Tibial nerve (tissue), 4 donors: ENCODE results near the gene CCDC160. TPM values are rescaled to one million over a fixed set of nuclear protein-coding genes. Genes with fewer than 3 reads are reported as not detected.

ENCODE experiments used
- DNase-seq, 2 donors: peaks; one replicate each; pipeline ENCODE4 v3.0.0-alpha.2; 2019; ENCODE audit warnings: low spot score in 2 of 2
- H3K27ac ChIP-seq, 4 donors: fragments of 200-600 bp; sonication (generic) in 3 of 4; one replicate each; pipeline ENCODE4 v1.5.1; 2017 to 2019; ENCODE audit warnings: mild to moderate bottlenecking in 1 of 4
- H3K27me3 ChIP-seq, 2 donors: fragments of 200-600 bp; sonication (generic) in 1 of 2; one replicate each; pipeline versions ENCODE4 v1.5.1 to v1.6.0; 2017 to 2019
- H3K36me3 ChIP-seq, 3 donors: fragments of 200-600 bp; sonication (generic); one replicate each; pipeline ENCODE4 v1.5.1; 2018 to 2019
- H3K4me1 ChIP-seq, 4 donors: fragments of 200-600 bp; sonication (generic) in 3 of 4; one replicate each; pipeline ENCODE4 v1.5.1; 2017 to 2019
- H3K4me3 ChIP-seq, 4 donors: fragments of 200-600 bp; sonication (generic) in 3 of 4; one replicate each; pipeline ENCODE4 v1.5.1; 2017 to 2019; ENCODE audit warnings: mild to moderate bottlenecking in 1 of 4, moderate library complexity in 1 of 4
- H3K9me3 ChIP-seq, 4 donors: fragments of 200-600 bp; sonication (generic) in 3 of 4; one replicate each; pipeline ENCODE4 v1.5.1; 2017 to 2019
- EP300 ChIP-seq, 2 donors: sonication (generic); formaldehyde crosslinking; IDR thresholded peaks; one replicate each; pipeline ENCODE4 v1.6.1; 2017; ENCODE audit warnings: antibody characterized with exemption in 2 of 2, mild to moderate bottlenecking in 1 of 2
- POLR2A ChIP-seq, 2 donors: fragments of 450-650 bp; IDR thresholded peaks; one replicate each; pipeline ENCODE4 v1.6.1; 2017; ENCODE audit warnings: antibody characterized with exemption in 2 of 2, mild to moderate bottlenecking in 2 of 2, moderate library complexity in 2 of 2
- WGBS, 2 donors: methylation state at CpG; one replicate each; pipeline ENCODE4 v1.1.5; 2018; 5-methylcytosine and 5-hydroxymethylcytosine counted together
- total RNA-seq, 4 donors: library from RNA; depleted of rRNA; stranded (reverse); fragments of >200 nt; gene quantifications; one replicate each; pipeline ENCODE4 v1.1.0, GENCODE V29; 2016
- TF ChIP-seq, protein P1 (sequence below), 5 experiments: fragments of 200-600 bp in 3 of 5; fragments of 450-650 bp in 2 of 5; sonication (generic) in 3 of 5; IDR thresholded peaks; one replicate each; pipeline ENCODE4 v1.5.1; 2016 to 2019; ENCODE audit warnings: antibody characterized with exemption in 5 of 5, mild to moderate bottlenecking in 3 of 5, moderate library complexity in 2 of 5

CCDC160 gene
- total RNA-seq, 4 donors from 2014 or later, result 2.1 to 4.2 TPM; not detected in 2

DNA sequence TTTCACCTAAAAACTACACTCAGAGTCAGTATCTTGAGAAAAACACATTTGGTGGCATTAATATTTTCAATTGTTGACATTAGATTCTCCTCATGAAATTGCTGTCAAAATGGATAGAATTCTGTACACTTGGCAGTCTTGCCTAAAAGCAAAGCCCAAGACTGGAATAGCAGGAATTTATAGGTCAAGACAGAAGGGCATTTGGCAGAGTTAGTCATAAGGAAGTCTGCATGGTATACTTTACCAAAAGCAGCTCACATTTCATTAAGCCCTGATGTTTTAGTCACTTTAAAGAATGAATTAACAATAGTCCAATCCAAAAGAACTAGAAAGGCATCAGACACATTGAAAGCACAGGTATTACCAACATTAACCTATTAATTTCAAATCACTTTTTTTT is 7.1 kb downstream of the CCDC160 start:
- TF ChIP-seq, protein P1, sequence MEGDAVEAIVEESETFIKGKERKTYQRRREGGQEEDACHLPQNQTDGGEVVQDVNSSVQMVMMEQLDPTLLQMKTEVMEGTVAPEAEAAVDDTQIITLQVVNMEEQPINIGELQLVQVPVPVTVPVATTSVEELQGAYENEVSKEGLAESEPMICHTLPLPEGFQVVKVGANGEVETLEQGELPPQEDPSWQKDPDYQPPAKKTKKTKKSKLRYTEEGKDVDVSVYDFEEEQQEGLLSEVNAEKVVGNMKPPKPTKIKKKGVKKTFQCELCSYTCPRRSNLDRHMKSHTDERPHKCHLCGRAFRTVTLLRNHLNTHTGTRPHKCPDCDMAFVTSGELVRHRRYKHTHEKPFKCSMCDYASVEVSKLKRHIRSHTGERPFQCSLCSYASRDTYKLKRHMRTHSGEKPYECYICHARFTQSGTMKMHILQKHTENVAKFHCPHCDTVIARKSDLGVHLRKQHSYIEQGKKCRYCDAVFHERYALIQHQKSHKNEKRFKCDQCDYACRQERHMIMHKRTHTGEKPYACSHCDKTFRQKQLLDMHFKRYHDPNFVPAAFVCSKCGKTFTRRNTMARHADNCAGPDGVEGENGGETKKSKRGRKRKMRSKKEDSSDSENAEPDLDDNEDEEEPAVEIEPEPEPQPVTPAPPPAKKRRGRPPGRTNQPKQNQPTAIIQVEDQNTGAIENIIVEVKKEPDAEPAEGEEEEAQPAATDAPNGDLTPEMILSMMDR (IDR thresholded peaks at IDR 0.05), result no peak
- TF ChIP-seq EP300 (IDR thresholded peaks at IDR 0.05) (no peak), POLR2A (IDR thresholded peaks at IDR 0.05) (no peak)
- no peak for DNase-seq
- Histone ChIP-seq H3K9me3 (no peaks in the 10 kb centered on the region), H3K4me3 (no peak overlapping the region), H3K27me3 (peaks cover 0 to 4% of the 10 kb centered on the region in 2 donors), H3K27ac (peak overlapping the region in 1 of 4 donors; percentile 3), H3K4me1 (peaks cover 0 to 4% (median 0%) of the 10 kb centered on the region in 4 donors), H3K36me3 (no peaks in the 10 kb centered on the region)

DNA sequence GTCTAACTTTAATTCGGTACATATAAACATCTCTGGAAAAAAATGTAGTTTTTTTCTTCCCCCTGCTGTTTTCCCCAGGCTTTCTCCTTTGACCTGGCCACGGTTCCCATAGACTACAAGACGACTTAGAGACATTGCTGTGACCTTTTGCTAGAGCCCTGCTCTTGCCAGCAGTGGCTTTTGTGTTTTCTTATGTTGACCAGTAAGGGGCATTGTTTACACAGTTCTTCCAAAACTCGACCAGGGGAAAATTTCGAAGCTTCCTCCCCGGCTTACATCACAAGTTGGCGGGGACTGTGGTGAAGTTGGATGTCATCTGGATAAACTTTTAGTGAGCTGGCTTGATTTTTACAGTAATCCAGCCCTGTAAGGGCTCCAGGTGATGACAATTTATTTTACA is 9.3 kb downstream of the CCDC160 start:
- Histone ChIP-seq H3K27me3 (peaks cover 0 to 4% of the 10 kb centered on the region in 2 donors), H3K9me3 (no peaks in the 10 kb centered on the region), H3K36me3 (no peaks in the 10 kb centered on the region), H3K27ac (no peak overlapping the region), H3K4me1 (peaks cover 0 to 4% (median 0%) of the 10 kb centered on the region in 4 donors), H3K4me3 (no peak overlapping the region)
- no peak for DNase-seq
- TF ChIP-seq, protein P1 (IDR thresholded peaks at IDR 0.05), result no peak
- TF ChIP-seq EP300 (IDR thresholded peaks at IDR 0.05), result no peak
- no peak for TF ChIP-seq POLR2A (IDR thresholded peaks at IDR 0.05)
- WGBS, 2 donors, result 23 to 31% methylated on average over 7 of the region's 7 CpGs

- H3K4me3 ChIP-seq, result no peak overlapping the region
- DNase-seq, result no peak
- H3K9me3 ChIP-seq, result no peaks in the 10 kb centered on the region
- TF ChIP-seq, protein P1 (IDR thresholded peaks at IDR 0.05), result no peak
- TF ChIP-seq POLR2A (IDR thresholded peaks at IDR 0.05) (no peak), EP300 (IDR thresholded peaks at IDR 0.05) (no peak)
- H3K27me3 ChIP-seq, result no peaks in the 10 kb centered on the region
- peaks cover 0 to 4% (median 0%) of the 10 kb centered on the region in 4 donors for H3K4me1 ChIP-seq
- H3K36me3 ChIP-seq, result no peaks in the 10 kb centered on the region
- WGBS, 2 donors, result 79 to 90% methylated on average over 3 of the region's 3 CpGs
- H3K27ac ChIP-seq, result no peak overlapping the region
Measured at GRCh38 chrX:134247492-134247891, 10.5 kb downstream of the CCDC160 start.

- no peaks in the 10 kb centered on the region for H3K27me3 ChIP-seq
- no peak for DNase-seq
- H3K27ac ChIP-seq, result no peak overlapping the region
- peaks cover 0 to 4% (median 0%) of the 10 kb centered on the region in 4 donors for H3K4me1 ChIP-seq
- no peaks in the 10 kb centered on the region for H3K36me3 ChIP-seq
- TF ChIP-seq POLR2A (IDR thresholded peaks at IDR 0.05), result no peak
- TF ChIP-seq, protein P1 (IDR thresholded peaks at IDR 0.05), result no peak
- TF ChIP-seq EP300 (IDR thresholded peaks at IDR 0.05), result no peak
- no peaks in the 10 kb centered on the region for H3K9me3 ChIP-seq
- H3K4me3 ChIP-seq, result no peak overlapping the region
Measured at GRCh38 chrX:134249241-134249640, 12.3 kb downstream of the CCDC160 start.

DNA sequence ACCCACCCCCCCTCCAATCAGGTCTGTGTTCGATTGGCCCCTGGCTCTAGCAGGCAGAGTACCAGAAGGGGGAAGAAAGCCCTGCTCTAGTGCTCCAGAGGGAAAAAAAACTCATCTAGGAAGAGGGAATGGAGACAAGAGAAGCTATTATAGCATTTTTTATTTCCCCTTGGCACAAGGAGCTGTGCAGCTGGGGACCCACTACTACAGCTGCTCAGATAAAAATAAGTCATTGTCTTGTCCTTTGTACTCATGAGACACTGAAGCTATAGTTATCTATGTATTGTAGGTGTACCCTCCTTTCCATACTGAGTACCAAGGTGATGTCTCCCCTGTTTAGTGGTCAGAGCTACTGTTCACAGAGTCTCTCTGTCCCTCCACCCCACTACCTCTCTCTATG is 14.3 kb downstream of the CCDC160 start:
- H3K27ac ChIP-seq, result no peak overlapping the region
- TF ChIP-seq, protein P1 (IDR thresholded peaks at IDR 0.05), result no peak
- TF ChIP-seq EP300 (IDR thresholded peaks at IDR 0.05) (no peak), POLR2A (IDR thresholded peaks at IDR 0.05) (no peak)
- DNase-seq, result no peak
- no peaks in the 10 kb centered on the region for H3K36me3 ChIP-seq
- 17 to 25% methylated on average over 1 of the region's 1 CpG for WGBS, 2 donors
- no peaks in the 10 kb centered on the region for H3K27me3 ChIP-seq
- no peaks in the 10 kb centered on the region for H3K9me3 ChIP-seq
- no peaks in the 10 kb centered on the region for H3K4me1 ChIP-seq
- H3K4me3 ChIP-seq, result no peak overlapping the region
